Measurements from ENCODE around the gene ASAP2. TPM values are rescaled to one million over a fixed set of nuclear protein-coding genes. Genes with fewer than 3 reads are reported as not detected.

The ASAP2 gene
- total RNA-seq, 2 experiments from 2014 or later, result not detected

DNA sequence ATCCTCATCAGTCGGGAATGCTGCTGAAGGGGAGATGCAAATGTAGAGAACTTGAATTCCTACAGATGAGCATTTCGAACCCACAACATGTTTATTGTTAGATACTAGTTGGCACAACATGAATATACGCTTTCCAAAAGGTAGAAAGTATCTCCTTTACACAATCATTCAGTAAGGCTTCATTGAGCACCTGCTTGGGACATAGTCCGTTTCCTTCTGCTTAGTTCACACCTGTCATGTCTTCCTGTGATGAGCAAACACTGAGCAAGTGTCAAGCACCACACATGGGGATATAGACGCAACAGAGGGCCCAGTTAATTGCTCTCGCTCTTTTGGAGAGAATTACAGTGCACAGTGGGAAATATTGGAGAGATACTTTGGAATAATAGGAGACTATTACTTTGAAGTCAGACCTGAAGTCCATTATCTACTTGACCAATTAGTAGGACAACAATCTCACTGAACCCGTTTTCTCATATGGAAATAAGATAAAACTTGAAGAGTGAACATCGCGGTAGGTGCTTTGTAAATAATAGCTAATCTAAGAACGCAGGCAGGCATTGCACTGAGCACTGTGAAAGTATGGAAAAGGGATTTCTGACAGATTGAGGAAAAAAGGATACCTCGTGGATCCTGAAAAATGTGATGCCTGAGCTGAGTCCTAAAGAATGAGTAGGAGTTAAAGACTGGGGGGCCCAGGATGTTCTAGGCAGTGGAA lies 218.0 kb downstream of the ASAP2 start:
- no peak for DNase-seq
- Mint-ChIP-seq H3K4me1 (ENCODE audit: low read depth) (peaks cover 31% of the 10 kb centered on the region), H3K36me3 (ENCODE audit: low read depth) (peaks cover 28% of the 10 kb centered on the region), H3K9me3 (ENCODE audit: insufficient read depth) (no peaks in the 10 kb centered on the region), H3K4me3 (no peak overlapping the region), H3K27me3 (ENCODE audit: low read depth) (no peaks in the 10 kb centered on the region), H3K27ac (no peak overlapping the region)
- ChIA-PET CTCF (interaction anchor here (0.9 to 1.1 kb wide), 2 partner anchors 46 to 375 kb away, joined by 3 to 4 read pairs; no protein-coding TSS in a partner anchor), POLR2A (interaction anchor here (0.7 to 4.9 kb wide), 7 partner anchors 8 to 840 kb away, joined by 3 to 20 read pairs (median 6); partner anchors contain the start of genes ADAM17, IAH1 and YWHAQ)
- no peak for ATAC-seq

DNA sequence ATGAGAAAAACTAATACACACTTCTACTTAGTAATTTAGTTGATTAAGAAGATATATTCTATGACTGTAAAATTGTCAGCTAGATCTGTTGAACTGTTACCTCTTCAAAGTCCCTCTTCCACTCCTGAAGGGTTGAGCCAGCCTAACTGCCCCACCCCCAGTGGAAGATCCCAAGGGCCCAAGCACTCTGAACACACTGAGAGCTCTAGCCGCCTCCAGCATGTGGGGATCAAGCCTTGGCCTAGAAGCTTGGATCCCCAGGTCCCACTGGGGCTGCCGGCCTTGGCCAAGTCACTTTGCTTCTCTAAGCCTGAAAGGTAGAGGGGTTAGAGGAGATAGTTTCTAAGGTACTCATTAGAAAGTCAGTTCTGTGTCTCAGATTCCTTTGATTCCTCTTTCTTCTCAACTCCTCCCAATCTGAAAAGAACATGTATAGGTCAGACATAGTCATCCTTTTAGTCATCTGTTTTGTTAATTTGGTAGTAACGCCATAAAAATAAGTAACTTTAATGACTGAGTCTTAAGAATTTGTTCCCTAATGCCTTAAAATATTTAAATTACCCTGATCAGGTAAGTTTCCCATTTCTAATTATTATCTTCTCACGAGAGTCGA lies 222.5 kb downstream of the ASAP2 start:
- ChIA-PET POLR2A (no interaction called here), CTCF (interaction anchor here (1.0 kb wide), 1 partner anchor 341 kb away, joined by 3 read pairs; no protein-coding TSS in a partner anchor)
- Mint-ChIP-seq H3K4me1 (ENCODE audit: low read depth) (peaks cover 18% of the 10 kb centered on the region), H3K9me3 (ENCODE audit: insufficient read depth) (no peaks in the 10 kb centered on the region), H3K27me3 (ENCODE audit: low read depth) (no peaks in the 10 kb centered on the region), H3K36me3 (ENCODE audit: low read depth) (peaks cover 42% of the 10 kb centered on the region), H3K27ac (no peak overlapping the region), H3K4me3 (no peak overlapping the region)
- DNase-seq, result no peak
- ATAC-seq, result no peak

DNA sequence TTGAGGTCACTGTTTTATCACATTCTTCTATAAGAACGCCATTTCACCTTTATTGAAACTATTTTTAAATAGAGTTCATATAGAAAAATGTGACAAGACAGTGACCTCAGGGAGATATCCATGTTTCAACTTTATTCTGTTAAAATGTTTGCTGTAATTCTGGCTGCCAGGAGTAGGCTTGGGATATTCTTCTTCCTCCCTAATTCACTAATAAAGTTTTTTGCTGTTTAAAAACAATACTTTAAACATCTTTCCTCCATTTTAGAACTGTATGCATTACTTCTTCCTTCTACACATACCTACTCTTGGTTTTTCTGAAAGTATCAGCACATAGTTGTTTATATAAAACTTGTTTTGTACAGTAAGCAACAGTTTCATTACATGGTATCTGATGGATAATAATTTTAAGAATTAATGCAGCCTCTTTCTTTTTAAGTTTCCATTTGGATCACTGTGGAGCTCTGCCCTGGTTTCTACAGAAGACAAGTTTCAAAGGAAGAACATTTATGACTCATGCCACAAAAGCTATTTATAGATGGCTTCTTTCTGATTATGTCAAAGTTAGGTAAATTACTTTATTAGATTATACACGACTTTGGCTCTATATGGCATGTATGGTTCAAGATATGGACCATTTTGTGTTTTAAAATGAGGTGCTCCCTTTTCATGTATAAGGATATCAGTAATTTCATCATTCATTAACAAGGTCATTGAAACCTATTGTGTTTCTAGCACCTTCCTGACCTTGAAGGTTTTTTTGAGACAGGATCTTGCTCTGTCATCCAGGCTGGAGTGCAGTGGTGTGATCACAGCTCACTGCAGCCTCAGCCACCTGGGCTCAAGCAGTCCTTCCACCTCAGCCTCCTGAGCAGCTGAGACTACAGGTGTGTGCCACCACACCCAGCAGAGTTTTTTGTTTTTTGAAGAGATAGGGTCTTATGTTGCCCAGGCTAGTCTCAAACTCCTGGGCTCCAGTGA lies 224.0 kb downstream of the ASAP2 start:
- ATAC-seq (no peak), DNase-seq (no peak)
- no peaks in the 10 kb centered on the region for H3K9me3 Mint-ChIP-seq (ENCODE audit: insufficient read depth)
- CTCF ChIA-PET, result interaction anchor here (1.1 kb wide), 1 partner anchor 13 kb away, joined by 3 read pairs; no protein-coding TSS in a partner anchor
- peaks cover 50% of the 10 kb centered on the region for H3K36me3 Mint-ChIP-seq (ENCODE audit: low read depth)
- no peak overlapping the region for H3K27ac Mint-ChIP-seq
- H3K4me1 Mint-ChIP-seq (ENCODE audit: low read depth), result peaks cover 16% of the 10 kb centered on the region
- H3K4me3 Mint-ChIP-seq, result no peak overlapping the region
- no peaks in the 10 kb centered on the region for H3K27me3 Mint-ChIP-seq (ENCODE audit: low read depth)
- POLR2A ChIA-PET, result no interaction called here

DNA sequence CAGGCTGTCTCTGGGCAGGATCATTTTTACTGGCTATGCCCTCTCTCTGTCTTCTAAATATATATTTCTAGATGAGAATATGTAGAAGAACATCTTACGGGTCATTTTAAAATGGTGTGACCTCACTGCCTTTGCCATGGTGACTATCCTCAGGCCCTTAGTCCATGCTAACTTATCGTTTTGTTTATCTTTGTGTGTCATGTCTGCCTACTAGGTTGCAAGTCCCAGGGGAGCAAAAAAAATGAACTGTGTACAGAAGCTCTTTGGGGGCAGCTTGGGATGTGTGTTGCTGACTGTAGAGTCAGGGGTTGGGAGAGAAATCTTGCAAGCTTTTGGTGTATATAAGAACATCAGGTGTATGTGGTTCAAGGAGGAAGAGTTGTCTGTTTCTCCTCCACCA lies 227.9 kb downstream of the ASAP2 start:
- Mint-ChIP-seq H3K27me3 (ENCODE audit: low read depth) (no peaks in the 10 kb centered on the region), H3K9me3 (ENCODE audit: insufficient read depth) (no peaks in the 10 kb centered on the region), H3K4me3 (no peak overlapping the region), H3K27ac (no peak overlapping the region), H3K36me3 (ENCODE audit: low read depth) (peaks cover 65% of the 10 kb centered on the region), H3K4me1 (ENCODE audit: low read depth) (peaks cover 13% of the 10 kb centered on the region)
- ATAC-seq, result no peak
- DNase-seq, result no peak
- POLR2A ChIA-PET, result interaction anchor here (1.8 kb wide), 1 partner anchor 11 kb away, joined by 11 read pairs; the partner anchor contains the start of genes CPSF3 and ITGB1BP1
- CTCF ChIA-PET, result no interaction called here

DNA sequence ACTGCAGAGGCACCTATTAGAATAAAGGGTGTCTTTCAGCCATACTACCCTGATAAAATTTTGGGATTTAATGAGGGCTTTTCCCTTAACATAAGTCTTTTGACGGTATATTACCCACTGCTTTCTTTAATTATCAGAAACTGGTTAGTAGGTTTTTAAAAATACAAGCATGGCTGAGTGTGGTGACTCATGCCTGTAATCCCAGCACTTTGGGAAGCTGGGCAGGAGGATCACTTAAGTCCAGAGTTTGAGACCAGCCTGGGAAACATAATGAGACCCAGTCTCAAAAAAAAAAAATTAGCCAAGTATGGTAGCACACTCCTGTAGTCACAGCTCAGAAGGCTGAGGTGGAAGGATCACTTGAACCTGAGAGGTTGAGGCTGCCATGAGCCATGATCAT lies 232.9 kb downstream of the ASAP2 start:
- POLR2A ChIA-PET, result no interaction called here
- Mint-ChIP-seq H3K36me3 (ENCODE audit: low read depth) (peaks cover 56% of the 10 kb centered on the region), H3K27me3 (ENCODE audit: low read depth) (no peaks in the 10 kb centered on the region), H3K4me3 (no peak overlapping the region), H3K27ac (no peak overlapping the region), H3K4me1 (ENCODE audit: low read depth) (no peaks in the 10 kb centered on the region), H3K9me3 (ENCODE audit: insufficient read depth) (no peaks in the 10 kb centered on the region)
- ATAC-seq (no peak), DNase-seq (no peak)
- CTCF ChIA-PET, result no interaction called here

DNA sequence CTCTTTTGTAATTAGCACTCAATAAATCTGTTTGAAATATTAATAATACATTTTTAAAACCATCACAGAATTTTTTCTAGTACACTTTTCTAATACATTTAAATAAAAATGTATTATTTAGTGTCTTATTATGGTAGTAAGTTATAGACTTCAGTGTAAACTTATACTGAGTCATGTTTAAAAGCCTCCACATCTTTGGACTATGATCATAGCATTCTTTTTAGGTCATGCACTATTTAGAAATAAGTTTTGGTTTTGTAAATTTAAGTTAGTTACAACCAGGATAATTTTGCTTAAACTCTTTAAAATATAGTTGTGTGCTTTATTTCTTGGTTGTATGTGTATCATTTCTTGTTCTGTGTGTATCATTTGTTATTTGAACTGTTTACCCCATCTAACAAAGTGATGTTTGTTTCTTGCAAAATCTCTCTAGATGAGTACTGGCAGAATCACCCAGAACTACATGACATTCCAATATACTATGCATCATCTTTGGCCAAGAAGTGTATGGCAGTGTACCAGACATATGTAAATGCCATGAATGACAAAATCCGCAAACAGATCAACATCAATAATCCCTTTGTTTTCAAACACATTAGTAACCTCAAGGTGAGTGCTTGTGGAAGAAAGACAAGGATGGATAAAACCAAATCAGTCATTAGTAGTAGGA lies 233.6 kb downstream of the ASAP2 start:
- Mint-ChIP-seq H3K27me3 (ENCODE audit: low read depth) (no peaks in the 10 kb centered on the region), H3K27ac (no peak overlapping the region), H3K4me3 (no peak overlapping the region), H3K9me3 (ENCODE audit: insufficient read depth) (no peaks in the 10 kb centered on the region), H3K36me3 (ENCODE audit: low read depth) (peaks cover 56% of the 10 kb centered on the region), H3K4me1 (ENCODE audit: low read depth) (peaks cover 2% of the 10 kb centered on the region)
- DNase-seq (no peak), ATAC-seq (no peak)
- ChIA-PET CTCF (no interaction called here), POLR2A (no interaction called here)

DNA sequence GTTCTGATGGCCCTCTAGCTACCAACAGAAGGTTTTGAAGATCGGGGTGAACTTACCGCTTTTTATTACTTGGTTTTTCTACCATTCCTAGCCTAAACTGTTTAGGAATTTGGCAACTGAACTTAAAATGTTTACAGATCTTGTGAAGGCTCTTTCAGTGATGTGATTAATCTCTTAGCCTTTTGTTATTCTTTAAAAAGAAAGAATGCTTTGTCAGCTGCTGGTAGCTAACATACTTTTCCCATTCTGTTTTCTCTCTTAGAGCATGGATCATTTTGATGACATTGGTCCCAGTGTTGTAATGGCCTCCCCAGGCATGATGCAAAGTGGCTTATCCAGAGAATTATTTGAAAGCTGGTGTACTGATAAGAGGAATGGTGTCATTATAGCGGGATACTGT lies 234.9 kb downstream of the ASAP2 start:
- POLR2A ChIA-PET, result no interaction called here
- DNase-seq (no peak), ATAC-seq (no peak)
- CTCF ChIA-PET, result no interaction called here
- H3K27me3 Mint-ChIP-seq (ENCODE audit: low read depth), result no peaks in the 10 kb centered on the region
- no peak overlapping the region for H3K4me3 Mint-ChIP-seq
- peaks cover 58% of the 10 kb centered on the region for H3K36me3 Mint-ChIP-seq (ENCODE audit: low read depth)
- no peak overlapping the region for H3K27ac Mint-ChIP-seq
- no peaks in the 10 kb centered on the region for H3K9me3 Mint-ChIP-seq (ENCODE audit: insufficient read depth)
- H3K4me1 Mint-ChIP-seq (ENCODE audit: low read depth), result peaks cover 5% of the 10 kb centered on the region

DNA sequence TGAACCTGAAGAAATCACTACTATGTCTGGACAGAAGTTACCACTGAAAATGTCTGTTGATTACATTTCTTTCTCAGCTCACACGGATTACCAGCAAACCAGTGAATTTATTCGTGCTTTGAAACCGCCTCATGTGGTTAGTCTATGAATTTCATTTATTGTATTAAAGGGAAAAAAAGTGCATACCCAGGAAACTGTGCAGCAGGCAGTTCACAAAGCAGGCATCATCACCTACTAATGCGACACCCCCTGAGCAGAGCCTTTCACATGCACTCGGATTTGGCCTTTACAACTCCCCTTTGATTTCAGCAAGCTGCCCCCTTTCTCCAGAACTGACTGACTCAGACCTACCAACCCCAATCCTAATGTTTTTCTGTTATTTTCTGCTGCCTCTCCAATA lies 236.9 kb downstream of the ASAP2 start:
- POLR2A ChIA-PET, result no interaction called here
- Mint-ChIP-seq H3K27ac (no peak overlapping the region), H3K4me1 (ENCODE audit: low read depth) (peaks cover 5% of the 10 kb centered on the region)

DNA sequence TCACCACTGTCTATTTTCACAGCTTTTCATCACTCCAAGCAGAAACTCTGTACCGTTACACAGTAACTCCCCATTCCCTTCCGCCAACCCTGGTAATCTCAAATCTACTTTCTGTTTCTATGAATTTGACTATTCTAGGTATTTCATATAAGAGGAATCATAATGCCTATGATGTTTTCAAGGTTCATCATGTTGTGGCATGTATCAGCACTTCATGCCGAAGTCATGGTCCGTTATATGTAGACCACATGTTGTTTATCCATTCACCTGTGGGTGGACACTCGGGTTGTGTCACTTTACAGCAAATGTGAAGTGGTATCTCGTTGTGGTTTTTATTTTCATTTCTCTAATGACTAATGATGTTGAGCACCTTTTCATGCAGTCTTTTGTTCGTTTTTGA lies 238.5 kb downstream of the ASAP2 start:
- Mint-ChIP-seq H3K27me3 (ENCODE audit: low read depth) (no peaks in the 10 kb centered on the region), H3K4me1 (ENCODE audit: low read depth) (peaks cover 5% of the 10 kb centered on the region), H3K9me3 (ENCODE audit: insufficient read depth) (no peaks in the 10 kb centered on the region), H3K27ac (no peak overlapping the region), H3K4me3 (no peak overlapping the region), H3K36me3 (ENCODE audit: low read depth) (peaks cover 52% of the 10 kb centered on the region)
- ChIA-PET POLR2A (no interaction called here), CTCF (no interaction called here)
- DNase-seq (no peak), ATAC-seq (no peak)

More for the DNA sequence above, 236.9 kb downstream of the ASAP2 start:
- Mint-ChIP-seq H3K4me3 (no peak overlapping the region), H3K36me3 (ENCODE audit: low read depth) (peaks cover 52% of the 10 kb centered on the region), H3K27me3 (ENCODE audit: low read depth) (no peaks in the 10 kb centered on the region), H3K9me3 (ENCODE audit: insufficient read depth) (no peaks in the 10 kb centered on the region)
- no peak for DNase-seq
- CTCF ChIA-PET, result interaction anchor here (0.8 kb wide), 1 partner anchor 12 kb away, joined by 3 read pairs; no protein-coding TSS in a partner anchor
- ATAC-seq, result no peak

DNA sequence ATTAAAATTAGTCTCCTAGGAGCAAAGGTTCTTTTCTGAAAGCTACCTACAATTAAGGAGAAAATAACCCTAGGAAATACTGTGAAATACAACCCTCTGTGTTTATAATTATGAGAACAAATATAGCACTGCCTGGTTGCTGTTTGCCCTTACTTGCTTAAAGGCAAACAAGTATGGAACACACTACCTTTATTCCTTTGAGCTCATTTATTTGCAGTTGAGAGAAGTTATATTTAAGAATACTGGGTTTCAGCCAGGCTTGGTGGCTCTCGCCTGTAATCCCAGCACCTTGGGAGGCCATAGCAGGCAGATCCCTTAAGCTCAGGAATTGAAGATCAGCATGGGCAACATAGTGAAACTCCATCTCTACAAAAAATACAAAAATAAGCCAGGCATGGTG lies 244.6 kb downstream of the ASAP2 start:
- POLR2A ChIA-PET, result no interaction called here
- Mint-ChIP-seq H3K27me3 (ENCODE audit: low read depth) (no peaks in the 10 kb centered on the region), H3K9me3 (ENCODE audit: insufficient read depth) (no peaks in the 10 kb centered on the region), H3K4me1 (ENCODE audit: low read depth) (no peaks in the 10 kb centered on the region), H3K27ac (no peak overlapping the region), H3K4me3 (no peak overlapping the region), H3K36me3 (ENCODE audit: low read depth) (peaks cover 28% of the 10 kb centered on the region)
- ATAC-seq (no peak), DNase-seq (no peak)
- CTCF ChIA-PET, result no interaction called here

Data from activated CD8-positive, alpha-beta T cell treated with anti-CD3 and anti-CD28 coated beads, Interleukin-2, amount 10 ng/mL, durations not matched to agents 7 days and 5 days (primary cell).